ENCODE data around the gene KRT86.
A peak's percentile ranks its signal among the peaks of the same experiment; 100 is the strongest.
"Not testable (repeated sequence)": the region's sequence is repeated elsewhere in the genome, so short reads cannot be mapped to it uniquely, and the experiment has no call there.

Gene KRT86

DNA sequence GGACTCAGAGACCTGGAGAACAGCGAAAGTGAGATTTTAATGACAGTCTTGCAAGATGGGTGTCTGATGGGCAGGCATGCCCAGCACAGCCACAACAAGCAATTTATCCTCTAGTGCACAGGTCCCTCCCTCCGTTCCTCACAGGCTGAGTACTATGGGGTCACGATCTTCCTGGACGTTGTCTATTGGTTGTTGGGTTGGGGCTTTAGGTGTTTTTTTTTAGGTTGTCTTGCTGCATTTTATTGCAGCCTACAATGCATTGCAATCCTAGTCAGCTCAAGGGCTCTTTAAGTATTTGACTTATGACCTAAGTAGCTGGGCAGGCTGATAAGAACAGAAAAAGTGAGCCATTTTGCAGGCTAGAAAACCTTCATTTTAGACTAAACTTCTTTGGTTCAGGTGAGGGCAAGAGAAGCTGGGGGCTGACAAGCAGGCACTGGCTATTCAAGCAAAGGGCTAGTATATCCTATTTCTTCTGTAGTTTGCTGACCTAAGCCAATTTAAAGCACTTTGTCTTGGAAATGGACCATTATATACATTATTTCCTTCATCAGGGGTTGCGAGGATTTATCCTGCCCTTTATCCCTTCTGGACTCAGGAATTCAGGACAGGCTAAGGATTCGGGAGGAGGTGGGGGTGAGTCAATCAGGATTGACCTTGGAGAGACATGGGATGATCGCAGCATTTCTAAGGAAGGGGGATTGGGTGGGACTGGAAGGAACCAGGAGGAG lies 35.4 kb upstream of the KRT86 start:
- no peak for DNase-seq (ENCODE audit: low read depth, low spot score)

DNA sequence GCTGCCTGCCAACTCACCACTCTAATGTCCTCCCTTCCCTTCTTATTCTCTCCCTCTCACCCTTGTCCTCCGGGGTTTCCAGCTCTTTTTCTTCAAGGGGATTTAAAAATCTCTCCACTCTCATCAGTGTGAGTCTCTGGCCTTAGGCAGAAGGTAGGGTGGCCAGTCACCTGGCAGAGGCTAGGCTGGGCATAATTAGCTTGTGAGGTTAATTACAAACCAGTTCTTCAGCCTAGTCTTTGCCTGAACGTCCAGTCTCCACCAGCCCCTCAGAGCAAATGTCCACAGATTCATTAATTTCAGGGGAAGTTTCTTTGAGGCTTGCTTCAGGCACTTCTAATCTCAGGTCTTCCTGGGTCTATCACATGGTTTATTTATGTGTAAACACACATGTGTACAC lies 34.7 kb upstream of the KRT86 start:
- DNase-seq (ENCODE audit: low read depth, low spot score) = peak; percentile 54

DNA sequence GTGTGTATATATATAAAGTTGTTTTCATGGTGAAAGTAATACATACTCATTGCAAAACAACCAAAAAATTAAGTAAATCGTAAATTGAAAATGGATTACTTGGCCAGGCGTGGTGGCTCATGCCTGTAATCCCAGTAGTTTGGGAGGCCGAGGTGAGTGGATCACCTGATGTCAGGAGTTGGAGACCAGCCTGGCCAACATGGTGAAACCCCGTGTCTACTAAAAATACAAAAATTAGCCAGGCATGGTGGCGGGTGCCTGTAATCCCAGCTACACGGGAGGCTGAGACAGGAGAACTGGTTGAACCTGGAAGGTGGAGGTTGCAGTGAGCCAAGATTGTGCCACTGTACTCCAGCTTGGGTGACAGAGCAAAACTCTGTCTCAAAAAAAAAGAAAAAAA lies 34.2 kb upstream of the KRT86 start:
- DNase-seq (ENCODE audit: low read depth, low spot score) = not testable (repeated sequence)

DNA sequence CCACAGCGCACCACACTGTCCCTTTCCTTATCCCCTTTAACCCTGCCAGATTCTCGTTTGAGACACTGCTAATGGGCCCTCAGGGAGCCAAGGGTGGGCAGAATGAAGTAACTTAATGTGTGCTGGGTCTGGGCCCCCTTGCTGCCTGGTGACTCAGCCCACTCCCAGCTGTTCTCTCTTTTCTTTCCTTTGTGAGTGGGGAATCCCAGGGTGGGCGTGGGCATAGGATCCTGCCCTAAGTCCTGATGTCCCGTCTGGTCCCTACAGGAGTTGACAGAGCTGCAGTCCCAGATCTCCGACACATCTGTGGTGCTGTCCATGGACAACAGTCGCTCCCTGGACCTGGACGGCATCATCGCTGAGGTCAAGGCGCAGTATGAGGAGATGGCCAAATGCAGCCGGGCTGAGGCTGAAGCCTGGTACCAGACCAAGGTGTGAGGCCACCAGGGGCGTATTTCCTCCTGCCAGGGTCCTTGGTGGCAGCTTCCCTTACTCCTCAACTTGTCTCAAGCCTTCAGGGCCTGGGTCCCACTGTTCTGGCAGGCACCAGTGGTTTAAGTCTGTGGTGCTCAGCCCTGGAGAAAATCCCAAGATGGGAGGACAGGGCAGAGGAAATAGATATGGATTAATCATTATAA lies 33.1 kb upstream of the KRT86 start:
- DNase-seq (ENCODE audit: low read depth, low spot score) = no peak

DNA sequence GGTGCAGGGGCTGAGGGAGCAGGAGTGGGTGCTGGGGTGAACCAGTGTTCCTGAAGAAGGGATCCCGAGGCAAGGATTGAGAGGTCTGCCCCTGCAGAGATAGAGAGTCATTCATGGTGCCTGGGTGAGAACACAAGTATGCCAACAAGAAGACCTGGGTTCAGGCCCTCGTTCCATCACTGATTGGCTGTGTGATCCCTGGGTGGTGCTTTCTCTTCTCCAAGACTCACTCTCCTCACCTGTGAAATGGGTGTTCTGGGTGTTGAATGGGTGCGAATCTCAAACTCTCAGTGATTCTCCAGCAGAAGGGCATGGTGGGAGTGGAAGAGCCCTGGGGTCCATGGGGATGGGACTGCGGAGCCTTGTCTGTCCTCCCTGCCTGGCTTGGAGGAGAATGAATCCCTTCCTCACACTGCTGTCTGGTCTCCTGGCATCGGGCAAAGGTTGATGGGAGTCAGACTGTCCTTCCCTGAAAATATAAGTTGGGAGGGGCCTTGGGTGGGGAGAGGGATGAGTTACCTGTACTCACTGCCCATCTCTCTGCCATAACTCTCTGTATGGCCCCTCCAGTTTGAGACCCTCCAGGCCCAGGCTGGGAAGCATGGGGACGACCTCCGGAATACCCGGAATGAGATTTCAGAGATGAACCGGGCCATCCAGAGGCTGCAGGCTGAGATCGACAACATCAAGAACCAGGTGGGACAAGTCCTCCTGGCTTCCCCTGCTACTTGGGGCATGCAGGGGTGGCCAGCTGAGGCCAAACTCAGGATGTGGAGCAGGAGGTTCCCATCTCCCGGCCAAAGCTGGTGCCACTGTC lies 31.8 kb upstream of the KRT86 start:
- DNase-seq (ENCODE audit: low read depth, low spot score) = no peak

DNA sequence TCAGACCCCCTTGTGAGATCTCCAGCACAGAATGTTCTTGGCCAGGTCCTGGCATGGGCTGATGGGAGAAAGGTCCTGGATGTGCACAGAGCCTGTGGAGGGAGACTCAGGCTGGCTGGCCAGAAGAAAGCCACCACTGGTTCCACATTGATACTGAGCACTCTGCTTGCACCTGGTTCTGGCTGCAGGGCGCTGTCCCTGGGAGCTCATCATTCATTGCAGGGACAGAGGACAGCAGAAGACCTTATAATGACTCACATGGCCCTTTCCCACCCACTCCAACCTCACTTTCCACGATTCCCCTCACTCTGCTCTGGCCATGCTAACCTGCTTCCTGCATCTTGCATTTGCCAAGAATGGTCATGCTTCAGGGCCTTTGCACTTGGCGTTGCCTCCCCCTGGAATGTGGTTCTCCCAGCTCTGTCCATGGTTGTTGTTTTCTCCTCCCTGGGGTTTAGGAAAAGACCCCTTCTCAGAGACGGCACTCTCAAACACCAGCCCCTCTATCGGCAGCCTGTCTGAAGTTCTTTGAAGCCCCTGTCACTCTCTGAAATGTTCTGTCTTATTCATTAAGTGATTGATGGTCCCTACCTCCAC lies 31.1 kb upstream of the KRT86 start:
- DNase-seq (ENCODE audit: low read depth, low spot score) = peak; percentile 51

DNA sequence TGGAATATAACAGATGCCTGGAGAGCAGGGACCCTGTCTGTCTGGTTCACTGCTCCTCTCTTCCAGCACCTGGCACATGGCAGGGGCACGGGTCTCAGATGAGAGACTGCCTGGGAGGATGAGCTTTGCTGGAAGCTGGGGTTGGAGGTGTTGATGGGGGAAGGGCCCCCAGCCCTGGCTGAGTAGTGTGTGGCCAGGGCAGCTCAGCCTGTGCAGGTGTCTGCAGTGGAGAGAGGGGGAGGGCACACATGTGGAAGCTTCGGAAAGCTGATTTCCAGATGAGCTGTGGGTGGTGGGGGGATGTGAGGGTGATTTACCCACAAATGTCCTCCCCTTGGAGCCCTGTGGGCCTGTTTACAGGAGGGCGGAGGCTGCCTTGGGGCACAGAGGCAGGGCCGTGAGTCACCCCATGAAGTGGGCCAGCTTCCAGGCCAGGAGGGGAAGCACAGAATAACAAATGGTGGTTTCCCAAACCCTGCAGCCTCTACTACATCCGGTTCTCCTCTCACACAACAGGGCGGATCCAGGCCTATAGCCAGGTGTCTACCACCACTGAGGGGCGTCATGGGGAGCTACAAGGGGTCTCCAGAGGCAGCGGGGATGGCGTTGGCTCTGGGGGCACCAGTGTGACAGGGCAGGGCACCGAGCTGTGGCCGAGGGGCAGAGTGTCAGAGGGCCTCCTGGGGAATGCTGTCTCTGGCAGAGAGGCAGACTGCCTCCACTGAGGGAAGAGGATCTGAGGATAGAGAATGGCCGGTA lies 30.4 kb upstream of the KRT86 start:
- no peak for DNase-seq (ENCODE audit: low read depth, low spot score)

DNA sequence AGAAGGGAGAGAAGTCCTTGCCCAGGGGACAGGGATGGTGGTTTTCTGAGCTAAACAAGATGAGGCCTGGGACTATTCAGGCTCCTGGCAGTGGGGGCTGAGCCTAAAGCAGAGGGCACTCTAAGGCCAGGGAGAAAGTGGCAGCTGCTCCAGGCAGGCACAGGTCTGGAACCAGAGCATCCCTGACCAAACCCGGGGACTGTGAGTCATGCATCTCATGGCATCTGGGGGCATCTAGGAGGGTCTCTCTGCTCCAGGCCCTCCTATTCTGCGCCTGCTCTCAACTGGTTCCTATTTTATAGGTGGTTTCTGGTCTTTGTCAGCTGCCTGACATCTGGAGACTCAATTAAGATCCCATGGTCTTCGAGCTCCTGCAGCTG lies 29.8 kb upstream of the KRT86 start:
- DNase-seq (ENCODE audit: low read depth, low spot score) = no peak

DNA sequence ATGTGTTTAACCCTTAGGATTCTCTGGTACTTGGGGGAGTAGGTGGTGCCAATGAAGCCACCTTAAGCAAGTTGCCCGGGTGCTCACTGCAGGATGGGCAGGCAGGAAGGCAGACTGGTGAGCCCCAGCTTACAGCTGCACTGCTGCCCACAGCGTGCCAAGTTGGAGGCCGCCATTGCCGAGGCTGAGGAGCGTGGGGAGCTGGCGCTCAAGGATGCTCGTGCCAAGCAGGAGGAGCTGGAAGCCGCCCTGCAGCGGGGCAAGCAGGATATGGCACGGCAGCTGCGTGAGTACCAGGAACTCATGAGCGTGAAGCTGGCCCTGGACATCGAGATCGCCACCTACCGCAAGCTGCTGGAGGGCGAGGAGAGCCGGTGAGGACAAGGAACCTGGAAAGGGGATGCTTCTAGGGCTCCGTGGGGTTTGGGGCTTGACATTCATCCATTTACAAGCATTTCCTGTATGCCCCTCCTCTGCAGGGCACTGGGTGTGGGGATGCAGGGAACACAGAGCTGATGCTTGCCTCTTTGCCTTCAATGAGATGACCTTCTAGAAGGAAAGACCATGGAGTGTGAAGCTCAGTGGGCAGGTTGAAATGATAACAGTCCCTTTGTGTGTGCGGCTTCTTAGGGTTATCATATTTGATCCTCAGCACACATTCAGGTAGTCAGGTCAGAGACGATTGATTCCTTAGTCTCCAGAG lies 29.0 kb upstream of the KRT86 start:
- DNase-seq (ENCODE audit: low read depth, low spot score) = no peak

DNA sequence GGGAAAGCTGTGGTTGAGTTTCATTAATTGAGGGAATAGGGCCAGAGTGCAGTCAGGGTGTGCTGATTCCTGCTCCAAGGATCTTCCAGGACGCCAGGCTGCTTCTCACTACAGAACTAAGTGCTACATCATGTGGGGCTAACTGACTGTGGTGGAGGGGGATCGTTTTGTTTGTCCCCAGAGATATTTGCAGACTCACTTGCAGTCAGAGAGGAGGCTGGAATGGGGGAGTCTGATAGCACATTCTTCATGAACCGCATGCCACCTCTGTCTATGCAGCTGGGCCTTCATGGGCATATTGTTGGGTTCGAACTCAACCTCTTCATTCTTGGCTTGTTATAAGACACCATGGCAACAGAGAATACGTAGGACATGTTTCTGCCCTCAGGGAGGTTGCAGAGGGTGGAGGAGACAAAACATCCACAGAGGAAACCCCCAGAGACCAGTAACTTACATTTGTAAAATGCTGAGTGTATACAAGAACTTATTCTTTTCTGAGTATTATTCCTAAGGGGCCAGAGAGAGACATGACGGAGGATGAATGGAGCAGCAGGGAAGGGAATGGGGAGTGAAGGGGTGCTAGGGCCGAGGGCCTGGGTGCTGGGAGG lies 28.4 kb upstream of the KRT86 start:
- no peak for DNase-seq (ENCODE audit: low read depth, low spot score)

DNA sequence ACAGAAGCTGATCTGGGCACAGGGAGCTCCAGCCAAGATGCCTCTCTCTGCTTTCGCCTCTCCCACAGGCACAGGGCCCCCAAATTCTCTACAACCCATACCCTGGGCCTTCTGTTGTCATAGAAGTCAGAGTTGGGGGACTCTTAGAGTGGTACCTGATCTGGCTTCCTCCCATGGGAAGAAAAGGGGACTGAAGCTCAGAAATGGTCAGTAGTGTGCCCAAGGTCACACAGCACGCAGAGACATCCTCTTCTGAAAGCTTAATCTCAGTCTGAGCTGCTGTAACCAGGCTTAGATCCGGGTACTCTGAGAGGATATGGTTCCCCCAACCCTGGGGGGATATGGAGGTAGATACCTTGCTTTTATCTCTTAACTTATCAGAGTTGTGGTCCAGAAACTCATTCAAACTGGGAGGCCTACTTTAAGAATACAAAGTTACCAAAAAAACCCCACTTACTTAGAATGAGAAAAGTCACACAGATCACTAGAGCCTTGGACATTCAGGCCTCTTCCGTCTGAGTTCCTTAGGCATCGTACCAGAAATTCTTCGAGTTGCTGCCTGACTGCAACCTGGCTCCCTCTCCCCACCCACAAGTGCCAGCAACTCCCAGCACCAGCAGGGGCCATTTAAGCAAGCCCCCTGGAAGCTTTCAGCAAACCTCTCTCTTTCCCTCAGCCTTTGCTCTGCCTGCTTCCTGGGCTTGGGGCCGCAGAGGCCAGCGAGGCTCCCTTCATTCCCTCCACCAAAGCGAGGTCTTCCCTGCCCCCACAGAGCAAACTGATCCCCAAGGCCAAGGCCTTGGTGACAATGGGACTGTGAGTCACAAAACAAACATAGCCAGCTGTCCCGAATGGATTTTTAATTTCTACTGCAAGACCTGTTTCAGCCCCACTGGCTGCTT lies 27.5 kb upstream of the KRT86 start:
- DNase-seq (ENCODE audit: low read depth, low spot score) = no peak

DNA sequence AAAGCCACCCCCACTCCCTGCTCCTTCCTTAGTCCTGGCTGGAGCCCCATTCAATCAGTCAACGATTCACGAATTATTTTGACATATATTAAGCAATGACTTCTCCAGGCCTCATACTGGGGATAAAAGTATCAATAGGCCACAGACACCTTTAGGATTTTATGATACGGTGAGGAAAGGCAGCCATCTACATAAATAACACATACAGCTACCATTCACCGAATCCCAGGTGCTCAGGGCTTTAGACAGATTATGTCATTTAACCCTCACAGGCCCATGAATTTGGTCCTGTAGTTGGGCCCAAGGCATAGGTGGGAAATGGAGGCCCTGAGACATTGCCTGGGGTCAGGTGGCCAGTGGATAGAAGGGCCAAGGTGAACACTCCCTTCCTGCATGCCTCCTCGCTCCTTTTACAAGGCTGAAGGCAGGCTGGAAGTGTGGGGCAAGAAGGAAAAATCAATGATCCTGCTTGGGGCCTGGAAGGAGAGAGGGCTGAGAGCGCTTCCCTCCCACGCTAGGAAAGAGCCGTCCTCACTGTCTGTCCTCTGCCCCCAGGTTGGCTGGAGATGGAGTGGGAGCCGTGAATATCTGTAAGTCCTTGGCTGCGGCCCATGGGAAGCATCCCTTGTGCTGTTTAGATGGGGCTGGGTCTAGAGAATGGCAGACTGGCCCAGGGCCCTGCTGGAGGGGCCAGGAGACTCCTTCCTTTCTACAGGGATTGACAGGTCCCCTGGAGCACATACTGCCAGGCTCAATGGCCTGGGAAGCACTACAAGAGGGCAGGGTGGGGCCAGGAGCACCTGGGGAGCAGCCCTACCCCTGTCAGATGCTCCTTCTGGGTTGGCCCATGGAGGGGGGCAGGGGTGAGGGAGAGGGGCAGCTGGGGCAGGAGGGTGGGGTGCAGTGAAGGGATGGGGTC lies 26.6 kb upstream of the KRT86 start:
- DNase-seq (ENCODE audit: low read depth, low spot score) = no peak

DNA sequence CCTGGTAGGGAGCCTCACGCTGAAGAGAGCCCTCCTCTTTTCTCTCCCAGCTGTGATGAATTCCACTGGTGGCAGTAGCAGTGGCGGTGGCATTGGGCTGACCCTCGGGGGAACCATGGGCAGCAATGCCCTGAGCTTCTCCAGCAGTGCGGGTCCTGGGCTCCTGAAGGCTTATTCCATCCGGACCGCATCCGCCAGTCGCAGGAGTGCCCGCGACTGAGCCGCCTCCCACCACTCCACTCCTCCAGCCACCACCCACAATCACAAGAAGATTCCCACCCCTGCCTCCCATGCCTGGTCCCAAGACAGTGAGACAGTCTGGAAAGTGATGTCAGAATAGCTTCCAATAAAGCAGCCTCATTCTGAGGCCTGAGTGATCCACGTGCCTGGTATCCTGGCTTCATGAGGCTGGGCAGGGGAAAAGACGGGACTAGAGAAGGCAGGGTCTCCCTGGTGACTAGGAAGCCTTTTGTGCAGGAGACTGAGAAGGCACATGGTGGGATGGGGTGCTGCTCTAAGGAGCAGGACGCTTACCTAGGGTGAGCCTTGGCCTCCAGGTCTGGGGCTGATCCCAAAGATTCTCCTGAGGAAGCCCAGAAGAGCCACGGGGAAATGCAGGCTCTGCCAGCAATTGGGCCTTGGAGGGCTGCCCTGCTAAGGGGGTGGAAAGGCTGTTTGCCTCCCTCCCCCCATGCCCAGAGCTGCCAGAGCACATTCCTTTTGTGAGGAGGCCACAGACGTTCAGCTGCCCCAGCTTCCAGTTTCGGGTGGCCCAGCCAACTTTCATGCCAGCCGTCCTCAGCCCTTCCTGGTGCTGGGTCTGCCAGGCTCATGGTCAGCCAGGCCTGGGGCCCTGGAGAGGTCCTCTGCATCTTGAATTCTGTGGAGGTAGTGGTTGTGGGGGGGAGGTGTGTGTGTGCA lies 25.6 kb upstream of the KRT86 start:
- DNase-seq (ENCODE audit: low read depth, low spot score) = no peak

DNA sequence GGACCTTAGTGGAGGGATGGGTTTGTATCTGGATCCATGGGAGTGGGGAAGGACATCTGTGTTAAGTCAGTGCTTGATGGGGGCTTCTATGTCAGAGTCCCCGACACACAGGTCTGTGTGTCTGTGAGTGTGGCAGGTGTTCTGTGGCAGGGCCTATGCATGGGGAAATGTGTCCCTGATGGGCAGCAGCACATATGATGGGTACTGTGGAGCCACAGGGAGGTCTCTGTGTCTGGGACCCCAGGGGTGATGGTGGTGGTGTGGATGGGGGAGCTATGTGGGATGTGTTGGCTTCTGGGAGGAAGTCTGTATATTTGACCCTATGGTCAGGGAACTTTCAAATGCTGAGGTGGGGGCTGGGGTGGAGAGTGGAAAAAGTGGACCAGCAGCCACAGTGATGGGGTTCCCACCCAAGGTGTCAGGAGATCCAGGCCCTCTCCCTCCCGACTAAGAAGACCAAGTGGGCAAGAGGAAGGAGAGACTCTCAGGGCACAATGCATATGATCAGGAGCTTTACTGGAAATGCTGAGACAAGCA lies 24.9 kb upstream of the KRT86 start:
- DNase-seq (ENCODE audit: low read depth, low spot score) = no peak

DNA sequence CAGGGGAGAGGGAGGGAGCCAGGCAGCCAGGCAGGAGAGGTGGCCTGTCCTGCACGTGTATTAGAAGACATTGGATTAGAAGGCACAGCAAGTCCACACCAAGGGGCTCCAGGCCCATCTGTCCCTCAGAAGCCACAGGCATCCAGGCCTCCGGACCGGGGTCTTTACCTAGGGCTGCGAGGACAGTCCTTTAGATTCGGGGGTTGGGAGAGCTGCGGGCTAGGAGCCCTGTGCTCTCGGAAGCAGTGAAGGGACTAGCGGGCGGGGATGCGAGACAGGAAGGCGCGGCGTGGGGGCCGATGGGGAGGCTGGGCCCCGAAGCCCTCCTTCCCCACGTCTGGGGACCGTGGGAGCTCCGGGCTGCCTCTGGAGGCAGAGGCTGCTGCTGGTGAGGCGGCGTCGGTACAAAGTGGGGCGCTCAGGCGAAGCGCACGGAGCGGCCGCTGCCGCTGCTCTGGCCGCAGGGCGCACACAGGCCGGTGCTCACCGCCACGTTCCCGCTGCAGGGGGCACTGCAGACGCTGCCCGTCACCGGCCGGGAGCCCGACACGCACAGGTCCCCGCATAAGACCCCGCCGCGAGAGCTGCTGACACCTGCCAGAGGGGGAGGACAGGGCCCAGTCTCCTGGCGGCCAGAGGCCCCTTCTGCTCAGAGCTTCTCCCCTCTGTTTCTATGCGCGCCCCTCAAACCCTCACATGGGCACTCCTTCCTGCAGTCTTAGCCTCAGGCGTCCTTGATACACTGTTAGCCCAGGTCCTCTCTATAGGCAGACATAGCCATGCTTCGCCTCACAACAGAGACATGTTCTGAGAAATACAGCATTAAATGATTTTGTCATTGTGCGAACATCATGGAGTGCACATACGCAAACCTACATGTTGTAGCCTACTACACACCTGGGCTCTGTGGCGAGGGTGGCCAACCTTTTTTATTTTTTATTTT lies 24.1 kb upstream of the KRT86 start:
- peak; percentile 59 for DNase-seq (ENCODE audit: low read depth, low spot score)

Data from ELF-1 (cell line).